Neural progenitor cell (in vitro differentiated cells): Measurements from ENCODE around the gene MYO1F. TPM values are rescaled to one million over a fixed set of nuclear protein-coding genes. Genes with fewer than 3 reads are reported as not detected.

ENCODE experiments used
- DNase-seq: peaks from one replicate; pipeline ENCODE4 v3.0.0-alpha.2; 2016; ENCODE audit warnings: low spot score
- H2AFZ ChIP-seq: fragments of 200-600 bp; sonication (generic); replicated peaks from 2 replicates; pipeline ENCODE4 v1.6.1; 2016; ENCODE audit warnings: antibody characterized with exemption
- H3F3A ChIP-seq: fragments of 200-600 bp; sonication (generic); 2 replicates; pipeline ENCODE4 v1.6.1; 2016; ENCODE audit warnings: antibody characterized with exemption, low read depth
- H3K27ac ChIP-seq: fragments of 200-600 bp; sonication (generic); 2 replicates; pipeline ENCODE4 v1.5.1; 2016; ENCODE audit warnings: mild to moderate bottlenecking
- H3K27me3 ChIP-seq: fragments of 200-600 bp; sonication (generic); 2 replicates; pipeline ENCODE4 v1.6.1; 2016; ENCODE audit warnings: mild to moderate bottlenecking, moderate library complexity
- H3K36me3 ChIP-seq: fragments of 200-600 bp; sonication (generic); 2 replicates; pipeline ENCODE4 v1.5.1; 2016
- H3K4me1 ChIP-seq: fragments of 200-600 bp; sonication (generic); 2 replicates; pipeline ENCODE4 v1.6.1; 2016; ENCODE audit warnings: mixed run types
- H3K4me2 ChIP-seq: fragments of 200-600 bp; sonication (generic); 2 replicates; pipeline ENCODE4 v1.6.1; 2016
- H3K4me3 ChIP-seq: fragments of 200-600 bp; sonication (generic); 2 replicates; pipeline ENCODE4 v1.5.1; 2016
- H3K79me2 ChIP-seq: fragments of 200-600 bp; sonication (generic); 2 replicates; pipeline ENCODE4 v1.6.1; 2016; ENCODE audit warnings: low read depth
- H3K9ac ChIP-seq: fragments of 200-600 bp; sonication (generic); 2 replicates; pipeline ENCODE4 v1.6.1; 2016
- H3K9me3 ChIP-seq: fragments of 200-600 bp; sonication (generic); 2 replicates; pipeline ENCODE4 v1.5.1; 2016; ENCODE audit warnings: low read depth
- H4K20me1 ChIP-seq: fragments of 200-600 bp; sonication (generic); 2 replicates; pipeline ENCODE4 v1.6.1; 2016; ENCODE audit warnings: low read depth
- H3K27ac Mint-ChIP-seq: 3 replicates; pipeline ENCODE4 v1.8.0; 2021; ENCODE audit warnings: mixed read lengths
- H3K27me3 Mint-ChIP-seq: 2 replicates; pipeline ENCODE4 v1.8.0; 2022; ENCODE audit warnings: low read depth, mild to moderate bottlenecking, inconsistent platforms, moderate library complexity, mixed read lengths; ENCODE audit not compliant: insufficient read depth
- H3K36me3 Mint-ChIP-seq: 3 replicates; pipeline ENCODE4 v1.8.0; 2021; ENCODE audit warnings: mixed read lengths
- H3K4me1 Mint-ChIP-seq: 3 replicates; pipeline ENCODE4 v1.8.0; 2021; ENCODE audit warnings: mixed read lengths
- H3K4me3 Mint-ChIP-seq: 3 replicates; pipeline ENCODE4 v1.8.0; 2021; ENCODE audit warnings: mild to moderate bottlenecking, moderate library complexity, mixed read lengths
- H3K9me3 Mint-ChIP-seq: 3 replicates; pipeline ENCODE4 v1.8.0; 2020; ENCODE audit warnings: mixed read lengths
- EZH2 ChIP-seq: fragments of 200-600 bp; sonication (generic); IDR thresholded peaks from 2 replicates; pipeline ENCODE4 v1.6.1; 2017; ENCODE audit warnings: antibody characterized with exemption, mild to moderate bottlenecking, moderate library complexity
- EZH2phosphoT487 ChIP-seq: fragments of 200-600 bp; sonication (generic); IDR thresholded peaks from 2 replicates; pipeline ENCODE4 v1.6.1; 2017; ENCODE audit warnings: antibody characterized with exemption
- total RNA-seq: library from RNA; depleted of rRNA; stranded (reverse); fragments of >200 nt; gene quantifications from 2 replicates; pipeline ENCODE4 v1.2.3, GENCODE V29; 2015; ENCODE audit warnings: low replicate concordance
- TF ChIP-seq, protein P1 (sequence below): fragments of 200-600 bp; sonication (generic); IDR thresholded peaks from 2 replicates; pipeline ENCODE4 v1.5.1; 2017; ENCODE audit warnings: antibody characterized with exemption, mild to moderate bottlenecking

The MYO1F gene
- total RNA-seq, 1 donor from 2014 or later: 0.15 TPM

DNA sequence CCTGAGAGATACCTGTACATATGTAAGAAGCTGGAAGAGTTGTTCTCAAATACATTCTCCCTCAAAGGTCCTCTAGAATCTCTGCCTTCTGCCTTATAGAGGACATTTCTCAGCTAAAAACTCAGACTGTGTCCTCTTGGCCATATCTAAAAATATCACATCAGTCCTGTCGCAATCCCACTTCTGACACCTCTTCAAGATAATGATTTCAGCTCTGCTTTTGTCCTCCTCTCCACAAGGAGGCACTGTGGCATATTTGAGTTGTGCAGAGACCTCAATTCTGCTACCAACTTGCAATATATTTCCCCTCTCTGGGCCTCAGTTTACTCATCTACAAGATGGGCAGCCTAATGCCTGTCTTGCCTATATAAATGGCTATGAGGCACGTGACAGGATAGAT is 16.7 kb upstream of the MYO1F start:
- H3K36me3 Mint-ChIP-seq: peaks cover 5% of the 10 kb centered on the region
- peaks cover 6% of the 10 kb centered on the region for H3K9me3 Mint-ChIP-seq
- H3K27ac Mint-ChIP-seq: no peak overlapping the region
- H3K9ac ChIP-seq: no peak overlapping the region
- no peak overlapping the region for H3K4me3 ChIP-seq
- H3K4me1 Mint-ChIP-seq: peaks cover 6% of the 10 kb centered on the region
- TF ChIP-seq, protein P1, sequence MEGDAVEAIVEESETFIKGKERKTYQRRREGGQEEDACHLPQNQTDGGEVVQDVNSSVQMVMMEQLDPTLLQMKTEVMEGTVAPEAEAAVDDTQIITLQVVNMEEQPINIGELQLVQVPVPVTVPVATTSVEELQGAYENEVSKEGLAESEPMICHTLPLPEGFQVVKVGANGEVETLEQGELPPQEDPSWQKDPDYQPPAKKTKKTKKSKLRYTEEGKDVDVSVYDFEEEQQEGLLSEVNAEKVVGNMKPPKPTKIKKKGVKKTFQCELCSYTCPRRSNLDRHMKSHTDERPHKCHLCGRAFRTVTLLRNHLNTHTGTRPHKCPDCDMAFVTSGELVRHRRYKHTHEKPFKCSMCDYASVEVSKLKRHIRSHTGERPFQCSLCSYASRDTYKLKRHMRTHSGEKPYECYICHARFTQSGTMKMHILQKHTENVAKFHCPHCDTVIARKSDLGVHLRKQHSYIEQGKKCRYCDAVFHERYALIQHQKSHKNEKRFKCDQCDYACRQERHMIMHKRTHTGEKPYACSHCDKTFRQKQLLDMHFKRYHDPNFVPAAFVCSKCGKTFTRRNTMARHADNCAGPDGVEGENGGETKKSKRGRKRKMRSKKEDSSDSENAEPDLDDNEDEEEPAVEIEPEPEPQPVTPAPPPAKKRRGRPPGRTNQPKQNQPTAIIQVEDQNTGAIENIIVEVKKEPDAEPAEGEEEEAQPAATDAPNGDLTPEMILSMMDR: peak; percentile 17
- no peak for TF ChIP-seq EZH2
- H3K4me2 ChIP-seq: no peak overlapping the region
- no peaks in the 10 kb centered on the region for H4K20me1 ChIP-seq
- H3K27ac ChIP-seq: no peak overlapping the region
- H3K36me3 ChIP-seq: no peaks in the 10 kb centered on the region
- H3K79me2 ChIP-seq: no peaks in the 10 kb centered on the region
- H3F3A ChIP-seq: peaks cover 10% of the 10 kb centered on the region
- H2AFZ ChIP-seq: no peak overlapping the region
- no peak for DNase-seq
- H3K27me3 Mint-ChIP-seq: peaks cover 12% of the 10 kb centered on the region
- H3K4me3 Mint-ChIP-seq: peak overlapping the region; percentile 22
- H3K9me3 ChIP-seq: no peaks in the 10 kb centered on the region
- peaks cover 3% of the 10 kb centered on the region for H3K4me1 ChIP-seq
- H3K27me3 ChIP-seq: peaks cover 33% of the 10 kb centered on the region

- H3K4me1 ChIP-seq: peaks cover 3% of the 10 kb centered on the region
- H2AFZ ChIP-seq: peak overlapping the region; percentile 90
- H3K36me3 ChIP-seq: no peaks in the 10 kb centered on the region
- no peak overlapping the region for H3K27ac ChIP-seq
- Mint-ChIP-seq H3K4me3 (peak overlapping the region; percentile 86), H3K27me3 (peaks cover 16% of the 10 kb centered on the region), H3K36me3 (peaks cover 4% of the 10 kb centered on the region), H3K9me3 (peaks cover 6% of the 10 kb centered on the region), H3K27ac (no peak overlapping the region), H3K4me1 (peaks cover 6% of the 10 kb centered on the region)
- H4K20me1 ChIP-seq: no peaks in the 10 kb centered on the region
- no peaks in the 10 kb centered on the region for H3K9me3 ChIP-seq
- TF ChIP-seq EZH2phosphoT487: no peak
- peaks cover 33% of the 10 kb centered on the region for H3K27me3 ChIP-seq
- no peak overlapping the region for H3K9ac ChIP-seq
- H3K79me2 ChIP-seq: no peaks in the 10 kb centered on the region
- peak overlapping the region; percentile 54 for H3K4me3 ChIP-seq
- peak overlapping the region; percentile 99 for H3K4me2 ChIP-seq
- peaks cover 10% of the 10 kb centered on the region for H3F3A ChIP-seq
- DNase-seq: peak; percentile 100
Measured at GRCh38 chr19:8592231-8593009, 15.2 kb upstream of the MYO1F start.

DNA sequence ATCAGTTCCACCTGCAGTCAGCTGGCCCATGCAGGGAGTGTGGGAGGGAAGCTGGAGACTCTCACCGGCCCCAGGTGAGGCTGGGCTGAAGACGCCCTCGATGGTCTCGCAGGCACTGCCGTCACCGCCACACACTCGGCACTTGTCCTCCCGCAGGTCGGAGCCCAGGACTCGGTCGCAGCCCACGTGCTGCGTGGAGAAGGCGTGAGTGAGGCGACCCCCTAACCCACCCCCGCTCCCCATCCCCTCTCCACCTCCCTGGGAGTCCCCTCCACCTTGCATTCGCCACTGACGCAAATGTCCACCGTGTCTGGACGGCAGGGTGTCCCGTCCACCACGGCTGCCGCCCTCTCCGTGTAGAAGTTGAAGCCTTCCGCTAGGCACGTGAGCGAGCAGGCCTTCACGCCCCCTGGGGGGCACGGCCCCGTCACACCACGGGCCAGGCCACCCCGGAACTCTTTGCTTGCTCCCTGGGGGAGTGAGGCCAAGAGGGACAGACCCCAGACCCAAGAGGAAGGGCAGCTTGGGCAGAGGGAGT is 12.0 kb upstream of the MYO1F start:
- DNase-seq: no peak
- Mint-ChIP-seq H3K4me1 (peaks cover 6% of the 10 kb centered on the region), H3K27me3 (peaks cover 18% of the 10 kb centered on the region), H3K4me3 (peak overlapping the region; percentile 64), H3K9me3 (peaks cover 6% of the 10 kb centered on the region), H3K27ac (no peak overlapping the region), H3K36me3 (peaks cover 2% of the 10 kb centered on the region)
- Histone ChIP-seq H3K9ac (no peak overlapping the region), H3K4me2 (no peak overlapping the region), H2AFZ (no peak overlapping the region), H3K4me3 (no peak overlapping the region), H3K4me1 (peaks cover 3% of the 10 kb centered on the region), H3K27ac (no peak overlapping the region), H3K36me3 (no peaks in the 10 kb centered on the region), H3F3A (peaks cover 10% of the 10 kb centered on the region), H4K20me1 (no peaks in the 10 kb centered on the region), H3K9me3 (no peaks in the 10 kb centered on the region), H3K27me3 (peaks cover 39% of the 10 kb centered on the region), H3K79me2 (no peaks in the 10 kb centered on the region)
- TF ChIP-seq EZH2phosphoT487: no peak
- TF ChIP-seq, protein P1: no peak
- TF ChIP-seq EZH2: no peak
